DND-41 (cell line): Measurements from ENCODE around the gene LACTBL1.

ENCODE experiments used
- CTCF ChIP-seq: IDR thresholded peaks from 2 replicates; pipeline ENCODE4 v1.5.1; 2012; ENCODE audit warnings: borderline replicate concordance, low read length, moderate library complexity, mild to moderate bottlenecking; ENCODE audit not compliant: poor library complexity, severe bottlenecking; ENCODE audit errors: extremely low read depth
- EZH2 ChIP-seq: IDR thresholded peaks from 3 replicates; pipeline ENCODE4 v1.6.1; 2012; ENCODE audit warnings: borderline replicate concordance, low read depth, mild to moderate bottlenecking, moderate library complexity, low read length, inconsistent platforms; ENCODE audit not compliant: severe bottlenecking

GRCh38 chr1:22955146-22955545 lies 17.5 kb downstream of the LACTBL1 start:
- no peak for TF ChIP-seq CTCF
- TF ChIP-seq EZH2: no peak
